CD4-positive, alpha-beta T cell treated with Interferon gamma for 1 hour (primary cell): ENCODE data around the gene RCOR3.
"Not testable (repeated sequence)": the region's sequence is repeated elsewhere in the genome, so short reads cannot be mapped to it uniquely, and the experiment has no call there.

ENCODE experiments used
- DNase-seq: peaks from one replicate; pipeline ENCODE4 v3.0.0-alpha.2; 2020

RCOR3 gene

GRCh38 chr1:211258756-211259637, at the start of gene RCOR3:
Gene RCOR3, plus strand, starts transcription at chr1:211259366. Its CDS starts 195 bp downstream, at chr1:211259561.
- peak; percentile 92 for DNase-seq

GRCh38 chr1:211210052-211210451, 49.1 kb upstream of the RCOR3 start:
- DNase-seq: no peak

GRCh38 chr1:211210965-211211364, 48.2 kb upstream of the RCOR3 start:
- no peak for DNase-seq

DNA sequence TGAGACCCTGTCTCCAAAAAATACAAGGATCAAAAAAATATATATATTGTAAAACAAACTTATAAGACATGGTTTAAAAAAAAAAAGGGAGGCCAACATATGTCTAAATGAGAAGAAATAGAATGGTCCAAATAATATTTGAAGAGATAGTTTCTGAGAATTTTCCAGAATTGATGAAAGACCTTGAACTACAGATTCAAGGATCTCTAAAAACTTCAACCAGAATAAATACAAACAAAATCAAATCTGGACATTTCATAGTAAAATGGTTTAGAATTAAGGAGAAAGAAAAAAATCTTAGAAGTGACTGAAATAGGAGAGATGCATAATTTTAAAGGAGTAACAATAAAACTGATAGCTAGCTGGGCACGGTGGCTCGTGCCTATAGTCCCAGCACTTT, 45.5 kb upstream of the RCOR3 start:
- DNase-seq: no peak

- no peak for DNase-seq
Observed at GRCh38 chr1:211215577-211215976, 43.6 kb upstream of the RCOR3 start.

GRCh38 chr1:211217392-211217791, 41.8 kb upstream of the RCOR3 start:
- no peak for DNase-seq

GRCh38 chr1:211222469-211223234, 36.5 kb upstream of the RCOR3 start:
- DNase-seq: not testable (repeated sequence)

DNA sequence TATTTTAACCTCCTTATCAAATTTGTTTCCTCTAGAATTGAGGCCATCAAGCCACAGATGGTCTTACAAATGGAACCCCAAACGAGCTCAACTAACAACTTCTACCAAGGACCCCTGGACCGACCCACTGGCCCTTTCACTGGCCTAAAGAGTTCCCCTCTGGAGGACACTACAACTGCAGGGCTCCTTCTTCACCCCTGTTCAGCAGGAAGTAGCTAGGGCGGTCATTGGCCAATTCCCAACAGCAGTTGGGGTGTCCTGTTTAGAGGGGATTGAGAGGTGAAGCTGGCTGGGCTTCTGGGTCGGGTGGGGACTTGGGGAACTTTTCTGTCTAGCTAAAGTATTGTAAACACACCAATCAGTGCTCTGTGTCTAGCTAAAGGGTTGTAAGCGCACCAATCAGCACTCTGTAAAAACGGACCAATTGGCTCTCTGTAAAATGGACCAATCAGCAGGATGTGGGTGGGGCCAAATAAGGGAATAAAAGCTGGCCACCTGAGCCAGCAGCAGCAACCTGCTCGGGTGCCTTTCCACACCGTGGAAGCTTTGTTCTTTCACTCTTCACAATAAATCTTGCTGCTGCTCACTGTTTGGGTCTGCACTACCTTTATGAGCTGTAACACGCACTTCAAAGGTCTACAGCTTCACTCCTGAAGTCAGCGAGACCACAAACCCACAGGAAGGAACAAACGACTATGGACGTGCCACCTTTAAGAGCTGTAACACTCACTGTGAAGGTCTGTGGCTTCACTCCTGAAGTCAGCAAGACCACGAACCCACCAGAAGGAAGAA, 30.4 kb upstream of the RCOR3 start:
- peak; percentile 57 for DNase-seq

GRCh38 chr1:211229365-211229759, 29.8 kb upstream of the RCOR3 start:
- no peak for DNase-seq

DNA sequence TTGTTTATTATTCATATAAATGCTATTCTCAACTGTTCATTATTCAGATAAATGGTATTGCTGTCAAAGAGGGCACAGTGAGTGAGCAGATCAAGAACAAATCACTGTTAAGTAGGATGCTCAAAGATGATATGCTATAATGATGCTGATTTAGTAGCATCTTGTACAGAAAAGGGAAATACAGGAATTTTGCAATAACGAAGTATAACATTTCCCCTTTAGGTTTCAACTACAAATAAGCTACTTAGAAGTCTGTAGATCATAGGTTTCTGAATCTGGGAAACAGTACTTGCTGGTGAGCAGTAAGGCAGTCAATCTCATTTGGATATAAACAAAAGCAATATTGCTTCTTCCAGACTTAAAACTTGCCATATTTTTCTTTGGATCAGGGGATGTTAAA, 27.3 kb upstream of the RCOR3 start:
- no peak for DNase-seq

DNA sequence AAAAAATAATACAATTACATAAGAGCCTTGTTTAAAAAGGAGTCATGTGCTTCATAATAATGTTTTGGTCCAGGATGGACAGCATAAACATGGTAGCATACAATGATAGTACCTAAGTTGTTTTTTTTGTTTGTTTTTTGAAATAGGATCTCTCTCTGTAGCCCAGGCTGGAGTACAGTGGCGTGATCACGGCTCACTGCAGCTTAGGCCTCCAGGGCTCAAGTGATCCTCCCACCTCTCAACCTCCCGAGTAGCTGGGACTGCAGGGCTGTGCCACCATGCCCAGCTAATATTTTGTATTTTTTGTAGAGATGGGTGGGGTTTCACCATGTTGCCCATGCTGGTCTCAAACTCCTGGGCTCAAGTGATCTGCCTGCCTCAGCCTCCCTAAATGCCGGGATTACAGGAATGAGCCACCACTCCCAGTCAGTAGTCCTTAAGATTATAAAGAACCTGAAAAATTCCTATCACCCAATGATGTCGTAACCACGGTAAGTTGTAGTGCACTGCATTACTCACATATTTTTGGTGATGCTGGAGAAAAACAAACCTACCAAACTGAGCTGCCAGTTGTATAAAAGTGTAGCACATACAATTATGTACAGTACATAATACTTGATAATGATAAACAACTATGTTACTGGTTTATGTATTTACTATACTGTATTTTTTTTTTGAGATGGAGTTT, 22.4 kb upstream of the RCOR3 start:
- DNase-seq: no peak

- DNase-seq: no peak
Observed at GRCh38 chr1:211237579-211237978, 21.6 kb upstream of the RCOR3 start.

- DNase-seq: not testable (repeated sequence)
Observed at GRCh38 chr1:211240567-211240966, 18.6 kb upstream of the RCOR3 start.

DNA sequence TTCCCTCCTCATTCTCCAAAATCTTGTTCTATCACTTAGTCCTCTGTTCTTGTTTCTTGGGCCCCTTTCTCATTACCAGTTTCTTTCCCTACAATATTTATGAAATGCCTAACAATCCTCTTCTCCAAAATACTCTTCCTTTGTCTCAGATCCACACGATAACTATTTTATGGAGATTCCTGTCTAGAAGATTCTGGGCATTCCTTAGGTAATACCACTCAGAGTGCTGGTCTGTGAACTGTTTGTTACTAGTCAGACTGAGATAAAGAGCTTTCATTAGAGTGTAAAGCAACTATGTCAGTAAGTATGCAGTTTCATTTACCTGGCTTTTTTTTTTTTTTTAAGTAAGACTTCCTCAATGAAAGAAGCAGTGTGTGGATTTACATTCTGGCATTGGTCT, 18.1 kb upstream of the RCOR3 start:
- DNase-seq: no peak

- not testable (repeated sequence) for DNase-seq
Observed at GRCh38 chr1:211243639-211244038, 15.5 kb upstream of the RCOR3 start.

GRCh38 chr1:211246583-211246982, 12.6 kb upstream of the RCOR3 start:
- not testable (repeated sequence) for DNase-seq

- DNase-seq: no peak
Observed at GRCh38 chr1:211247921-211248320, 11.2 kb upstream of the RCOR3 start.

GRCh38 chr1:211249611-211250010, 9.6 kb upstream of the RCOR3 start:
- not testable (repeated sequence) for DNase-seq

DNA sequence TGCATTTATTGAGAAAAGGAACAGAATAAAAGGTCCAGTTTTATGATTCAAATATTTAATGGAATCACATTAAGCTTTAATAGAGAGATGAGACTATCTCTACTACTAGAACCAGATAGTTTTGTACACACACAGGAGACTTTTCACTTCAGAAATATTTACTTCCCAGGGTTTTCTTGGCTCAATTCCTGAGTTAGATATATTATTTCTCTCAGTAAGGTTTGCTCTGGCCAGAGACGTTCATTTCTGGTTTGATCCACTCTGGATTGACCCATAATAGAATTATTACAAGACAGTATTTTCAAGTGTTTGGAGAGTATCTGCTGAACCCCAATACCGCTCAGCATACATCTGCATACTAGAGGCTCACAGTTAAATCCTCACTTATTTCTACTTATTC, 1.3 kb upstream of the RCOR3 start:
- no peak for DNase-seq

DNA sequence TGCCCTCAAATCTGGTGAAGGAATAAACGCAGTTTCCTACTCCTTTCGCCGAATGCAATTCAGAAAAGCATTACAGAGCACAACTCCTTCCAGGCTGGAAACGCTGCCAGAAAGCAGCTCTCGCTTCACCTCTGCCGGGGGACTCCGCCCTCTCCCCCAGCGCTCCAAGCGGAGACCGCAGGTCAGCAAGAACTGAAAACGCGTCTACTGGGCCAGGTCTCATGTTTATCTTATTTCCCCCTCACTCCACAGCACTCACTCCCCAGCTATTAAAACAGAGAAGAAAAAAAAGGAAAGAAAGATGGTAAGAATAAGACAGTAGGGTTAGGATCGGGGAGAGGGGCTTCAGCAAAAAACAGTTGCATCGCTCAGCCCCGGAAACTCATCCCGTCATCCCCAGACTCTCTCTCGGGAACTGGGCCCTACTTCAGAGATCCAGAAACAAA, 833 bp upstream of the RCOR3 start:
- peak; percentile 57 for DNase-seq

DNA sequence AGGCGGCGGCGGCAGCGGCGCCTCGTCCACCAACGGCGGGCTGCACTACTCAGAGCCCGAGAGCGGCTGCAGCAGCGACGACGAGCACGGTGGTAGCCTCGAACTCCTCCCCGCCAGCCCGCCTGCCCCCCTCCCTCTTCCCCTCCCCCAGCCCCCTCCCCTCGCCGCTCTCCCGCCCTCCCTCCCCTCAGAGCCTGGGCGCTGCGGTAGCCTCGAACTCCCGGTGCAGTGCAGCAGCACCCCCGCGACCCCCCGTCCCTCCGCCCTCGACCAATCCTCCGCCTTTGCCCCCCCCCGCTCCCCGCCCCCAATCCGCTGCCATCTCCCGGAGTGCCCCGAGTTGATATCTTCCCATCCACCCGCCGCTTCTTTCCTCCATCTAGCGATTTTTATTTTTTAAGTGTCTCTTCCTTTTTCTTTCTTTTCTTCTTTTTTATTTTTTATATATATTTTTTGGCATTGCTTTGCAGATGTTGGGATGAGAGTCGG, 516 bp downstream of the RCOR3 start:
- peak; percentile 57 for DNase-seq
